HEK293T (cell line): ENCODE data around the gene RPS19.

Source experiments
- CTCF ChIA-PET: fragments of 350-600 bp; formaldehyde crosslinking; extraction: SDS; loops from one replicate; lab custom pipeline; 2021; ENCODE audit warnings: antibody characterized with exemption, inconsistent platforms; lab: Yijun Ruan, JAX
- POLR2A ChIA-PET: fragments of 350-600 bp; formaldehyde crosslinking; extraction: SDS; loops from one replicate; lab custom pipeline; 2020; ENCODE audit warnings: antibody characterized with exemption, inconsistent platforms; lab: Yijun Ruan, JAX
- DNase-seq: peaks from one replicate; pipeline ENCODE4 v3.0.0; 2012; ENCODE audit warnings: mixed read lengths; ENCODE audit errors: extremely low spot score
- ARNT ChIP-seq: fragments of 450-650 bp; IDR thresholded peaks from 2 replicates; pipeline ENCODE4 v1.6.1; 2017; ENCODE audit warnings: mild to moderate bottlenecking
- BHLHE40 ChIP-seq: fragments of 450-650 bp; IDR thresholded peaks from 2 replicates; pipeline ENCODE4 v1.6.1; 2016; ENCODE audit warnings: mild to moderate bottlenecking, moderate library complexity, borderline replicate concordance
- CTBP1 ChIP-seq: fragments of 450-650 bp; IDR thresholded peaks from 2 replicates; pipeline ENCODE4 v1.6.1; 2016; ENCODE audit warnings: borderline replicate concordance
- ELF4 ChIP-seq: fragments of 450-650 bp; IDR thresholded peaks from 2 replicates; pipeline ENCODE4 v1.6.1; 2017; ENCODE audit warnings: antibody characterized with exemption
- FOXA1 ChIP-seq: fragments of 450-650 bp; IDR thresholded peaks from 2 replicates; pipeline ENCODE4 v1.6.1; 2016; ENCODE audit warnings: mild to moderate bottlenecking
- FOXK2 ChIP-seq: fragments of 450-650 bp; IDR thresholded peaks from 2 replicates; pipeline ENCODE4 v1.6.1; 2016; ENCODE audit warnings: mild to moderate bottlenecking
- FOXM1 ChIP-seq: fragments of 450-650 bp; IDR thresholded peaks from 2 replicates; pipeline ENCODE4 v1.6.1; 2017; ENCODE audit warnings: mild to moderate bottlenecking, borderline replicate concordance
- HDGF ChIP-seq: fragments of 450-650 bp; IDR thresholded peaks from 2 replicates; pipeline ENCODE4 v1.6.1; 2017; ENCODE audit warnings: antibody characterized with exemption, borderline replicate concordance
- L3MBTL2 ChIP-seq: fragments of 450-650 bp; conservative IDR thresholded peaks from 2 replicates; pipeline ENCODE4 v1.6.1; 2016; ENCODE audit warnings: mild to moderate bottlenecking
- LEF1 ChIP-seq: fragments of 450-650 bp; IDR thresholded peaks from 2 replicates; pipeline ENCODE4 v1.6.1; 2017; ENCODE audit warnings: mild to moderate bottlenecking, borderline replicate concordance
- NFRKB ChIP-seq: fragments of 450-650 bp; IDR thresholded peaks from 2 replicates; pipeline ENCODE4 v1.6.1; 2016; ENCODE audit warnings: mild to moderate bottlenecking, moderate library complexity
- SP1 ChIP-seq: fragments of 450-650 bp; IDR thresholded peaks from 2 replicates; pipeline ENCODE4 v1.6.1; 2017
- SUZ12 ChIP-seq: fragments of 450-650 bp; IDR thresholded peaks from 2 replicates; pipeline ENCODE4 v1.6.1; 2016; ENCODE audit warnings: mild to moderate bottlenecking
- TARDBP ChIP-seq: fragments of 450-650 bp; IDR thresholded peaks from 2 replicates; pipeline ENCODE4 v1.6.1; 2016
- ZNF384 ChIP-seq: fragments of 450-650 bp; IDR thresholded peaks from 2 replicates; pipeline ENCODE4 v1.6.1; 2016
- TF ChIP-seq, protein P1 (sequence below): fragments of 450-650 bp; IDR thresholded peaks from 2 replicates; pipeline ENCODE4 v1.6.1; 2016

Gene RPS19

DNA sequence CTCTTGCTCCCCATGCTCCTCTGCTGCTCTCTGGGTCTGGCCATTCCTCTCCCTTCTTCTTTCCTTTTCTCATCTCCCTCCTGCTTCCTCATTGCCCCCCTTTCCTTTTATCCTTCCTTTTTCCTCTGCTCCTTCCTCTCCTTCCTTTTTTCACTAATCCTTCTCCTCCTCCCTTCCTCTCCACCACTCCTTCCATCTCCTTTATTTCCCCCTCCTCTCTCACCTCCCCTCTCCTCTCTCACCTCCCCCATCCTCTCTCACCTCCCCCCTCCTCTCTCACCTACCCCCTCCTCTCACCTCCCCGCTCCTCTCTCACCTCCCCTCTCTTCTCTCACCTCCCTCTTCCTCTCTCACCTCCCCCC, 36.5 kb downstream of the RPS19 start:
- POLR2A ChIA-PET: no interaction called here
- CTCF ChIA-PET: no interaction called here
- DNase-seq: no peak
- TF ChIP-seq ELF4: no peak
- no peak for TF ChIP-seq HDGF
- no peak for TF ChIP-seq FOXM1
- TF ChIP-seq ZNF384: no peak
- TF ChIP-seq L3MBTL2: no peak
- TF ChIP-seq NFRKB: no peak
- TF ChIP-seq TARDBP: no peak
- no peak for TF ChIP-seq SP1
- no peak for TF ChIP-seq FOXK2
- no peak for TF ChIP-seq SUZ12
- no peak for TF ChIP-seq FOXA1
- TF ChIP-seq BHLHE40: no peak
- TF ChIP-seq, protein P1, sequence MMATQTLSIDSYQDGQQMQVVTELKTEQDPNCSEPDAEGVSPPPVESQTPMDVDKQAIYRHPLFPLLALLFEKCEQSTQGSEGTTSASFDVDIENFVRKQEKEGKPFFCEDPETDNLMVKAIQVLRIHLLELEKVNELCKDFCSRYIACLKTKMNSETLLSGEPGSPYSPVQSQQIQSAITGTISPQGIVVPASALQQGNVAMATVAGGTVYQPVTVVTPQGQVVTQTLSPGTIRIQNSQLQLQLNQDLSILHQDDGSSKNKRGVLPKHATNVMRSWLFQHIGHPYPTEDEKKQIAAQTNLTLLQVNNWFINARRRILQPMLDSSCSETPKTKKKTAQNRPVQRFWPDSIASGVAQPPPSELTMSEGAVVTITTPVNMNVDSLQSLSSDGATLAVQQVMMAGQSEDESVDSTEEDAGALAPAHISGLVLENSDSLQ: no peak
- no peak for TF ChIP-seq CTBP1
- no peak for TF ChIP-seq ARNT

DNA sequence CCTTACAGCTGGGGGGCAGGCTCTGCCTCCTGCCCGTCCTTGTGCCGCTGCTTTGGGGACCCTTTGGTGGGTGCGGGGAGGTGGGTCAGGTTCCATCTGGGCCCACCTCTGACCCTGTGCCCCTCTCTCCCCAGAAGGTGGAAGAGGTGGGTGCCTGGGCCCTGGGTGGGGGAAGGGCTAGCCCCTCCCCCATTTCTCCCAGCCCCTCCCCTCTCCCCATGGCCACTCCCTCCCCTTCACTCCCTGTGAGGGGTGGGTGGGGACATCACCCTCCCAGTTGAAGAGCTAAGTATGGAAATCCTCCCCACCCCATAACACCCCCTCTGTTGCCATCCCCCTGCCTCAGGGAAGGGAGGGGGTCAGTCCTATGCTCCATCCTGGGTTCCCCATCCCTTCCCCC, 37.1 kb downstream of the RPS19 start:
- CTCF ChIA-PET: no interaction called here
- DNase-seq: no peak
- POLR2A ChIA-PET: no interaction called here
- TF ChIP-seq CTBP1: no peak
- TF ChIP-seq, protein P1: no peak
- no peak for TF ChIP-seq ZNF384
- TF ChIP-seq L3MBTL2: no peak
- no peak for TF ChIP-seq ARNT
- TF ChIP-seq TARDBP: no peak
- no peak for TF ChIP-seq LEF1
- TF ChIP-seq SUZ12: no peak
- TF ChIP-seq HDGF: no peak
- no peak for TF ChIP-seq SP1

DNA sequence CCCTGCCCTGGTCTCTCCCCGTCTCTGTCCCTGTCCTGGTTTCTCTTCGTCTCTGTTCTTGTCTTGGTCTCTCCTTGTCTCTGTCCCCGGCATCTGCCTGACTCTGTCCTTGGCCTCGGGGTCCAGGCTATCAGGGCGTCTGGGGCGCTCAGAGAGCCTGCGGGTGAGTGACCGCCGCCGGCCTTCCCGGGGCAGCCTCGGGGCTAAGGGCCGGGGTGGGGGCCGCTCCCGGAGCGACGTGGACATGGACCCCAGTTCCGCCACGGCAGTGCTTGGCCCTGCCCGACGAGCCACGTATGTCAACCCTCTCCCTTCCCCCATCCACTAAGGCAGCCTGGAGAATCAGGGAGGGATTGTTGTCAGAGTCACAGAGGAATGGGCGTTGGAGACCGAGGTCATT, 37.8 kb downstream of the RPS19 start:
- CTCF ChIA-PET: interaction anchor here (0.6 kb wide), 1 partner anchor 527 kb away, joined by 3 read pairs; no protein-coding TSS in a partner anchor

DNA sequence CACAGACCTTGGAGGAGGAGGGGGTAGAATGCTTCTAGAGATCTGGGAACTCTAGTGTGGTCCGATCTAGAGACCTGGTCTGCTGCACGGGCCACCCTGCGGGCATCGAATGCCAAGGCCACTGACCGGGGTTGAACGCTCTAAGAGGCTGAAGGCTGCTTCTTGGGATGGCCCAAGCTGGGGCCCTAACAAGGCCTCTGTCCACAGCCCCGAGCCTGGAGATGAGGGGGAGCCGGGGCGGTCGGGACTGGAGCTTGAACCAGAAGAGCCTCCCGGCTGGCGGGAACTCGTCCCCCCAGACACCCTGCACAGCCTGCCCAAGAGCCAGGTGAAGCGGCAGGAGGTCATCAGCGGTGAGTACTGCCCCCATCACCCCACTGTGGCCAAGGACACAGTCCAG, 38.2 kb downstream of the RPS19 start:
- no peak for DNase-seq
- POLR2A ChIA-PET: no interaction called here
- CTCF ChIA-PET: interaction anchor here (0.6 kb wide), 1 partner anchor 526 kb away, joined by 3 read pairs; no protein-coding TSS in a partner anchor
- TF ChIP-seq FOXK2: no peak
- no peak for TF ChIP-seq LEF1
- TF ChIP-seq HDGF: no peak
- TF ChIP-seq BHLHE40: no peak
- TF ChIP-seq ELF4: no peak

More for the DNA sequence above, 37.8 kb downstream of the RPS19 start:
- DNase-seq: no peak
- POLR2A ChIA-PET: no interaction called here
- TF ChIP-seq, protein P1: no peak
- TF ChIP-seq FOXM1 (no peak), HDGF (no peak), ELF4 (no peak), FOXA1 (no peak), BHLHE40 (no peak), LEF1 (no peak), NFRKB (no peak), TARDBP (no peak), SUZ12 (no peak), SP1 (no peak), L3MBTL2 (no peak), FOXK2 (no peak), ARNT (no peak), CTBP1 (no peak)

DNA sequence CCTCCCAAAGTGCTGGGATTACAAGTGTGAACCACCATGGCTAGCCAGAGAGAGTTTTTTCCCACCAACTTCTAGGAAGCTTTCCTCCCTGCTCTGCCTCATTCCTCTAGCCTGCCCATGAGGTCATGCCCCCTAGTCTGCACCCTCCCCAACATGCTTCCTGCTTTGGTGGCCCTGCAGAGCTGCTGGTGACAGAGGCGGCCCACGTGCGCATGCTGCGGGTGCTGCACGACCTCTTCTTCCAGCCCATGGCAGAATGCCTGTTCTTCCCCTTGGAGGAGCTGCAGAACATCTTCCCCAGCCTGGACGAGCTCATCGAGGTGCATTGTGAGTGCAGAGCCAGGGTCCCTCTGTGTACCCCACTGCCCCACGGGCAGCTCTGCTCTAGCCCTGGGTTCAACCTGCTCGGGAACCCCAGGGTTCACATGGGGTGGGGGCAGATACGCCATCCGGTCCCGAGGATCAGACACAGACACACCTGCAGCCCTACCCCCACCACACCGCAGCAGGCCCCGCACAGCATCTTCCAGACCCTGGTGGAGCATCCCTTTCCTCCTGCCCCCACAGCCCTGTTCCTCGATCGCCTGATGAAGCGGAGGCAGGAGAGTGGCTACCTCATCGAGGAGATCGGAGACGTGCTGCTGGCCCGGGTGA, 41.8 kb downstream of the RPS19 start:
- TF ChIP-seq ZNF384 (no peak), SP1 (no peak)
- CTCF ChIA-PET: interaction anchor here (0.9 kb wide), 1 partner anchor 18 kb away, joined by 4 read pairs; no protein-coding TSS in a partner anchor
- no peak for DNase-seq
- POLR2A ChIA-PET: interaction anchor here (1.0 kb wide), 1 partner anchor 42 kb away, joined by 3 read pairs; the partner anchor contains the start of gene RPS19

DNA sequence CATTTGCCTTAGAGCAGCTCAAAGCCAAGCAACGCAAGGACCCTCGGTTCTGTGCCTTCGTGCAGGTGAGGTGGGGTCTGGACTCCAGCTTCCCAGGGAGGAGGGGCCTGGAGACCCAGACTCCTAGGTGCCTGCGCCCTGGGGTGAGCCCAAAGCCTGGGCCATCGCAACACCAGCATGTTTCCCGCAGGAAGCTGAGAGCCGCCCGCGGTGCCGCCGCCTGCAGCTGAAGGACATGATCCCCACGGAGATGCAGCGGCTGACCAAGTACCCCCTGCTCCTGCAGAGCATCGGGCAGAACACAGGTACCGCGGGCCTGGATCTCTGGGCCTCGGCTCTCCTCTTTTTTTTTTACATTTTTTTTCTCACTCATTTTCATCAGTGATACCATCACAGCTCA, 42.5 kb downstream of the RPS19 start:
- no peak for DNase-seq
- POLR2A ChIA-PET: interaction anchor here (1.1 to 1.4 kb wide), 2 partner anchors 11 to 18 kb away, joined by 3 read pairs; no protein-coding TSS in a partner anchor

More for the DNA sequence above, 42.5 kb downstream of the RPS19 start:
- CTCF ChIA-PET: interaction anchor here (0.8 to 0.9 kb wide), 2 partner anchors 17 to 42 kb away, joined by 3 to 4 read pairs; partner anchors contain the start of gene RPS19
- TF ChIP-seq HDGF: no peak
- no peak for TF ChIP-seq SP1
- no peak for TF ChIP-seq FOXM1
- TF ChIP-seq, protein P1: no peak
- no peak for TF ChIP-seq BHLHE40
- no peak for TF ChIP-seq CTBP1
- TF ChIP-seq FOXK2: no peak
- no peak for TF ChIP-seq LEF1
- TF ChIP-seq ZNF384: no peak
- TF ChIP-seq NFRKB: no peak
- no peak for TF ChIP-seq ELF4
- no peak for TF ChIP-seq ARNT
- no peak for TF ChIP-seq TARDBP
- no peak for TF ChIP-seq FOXA1
- no peak for TF ChIP-seq L3MBTL2
- TF ChIP-seq SUZ12: no peak
